SKM-1 treated with dmso at 0.1 percent for 144 hours (cell line): Measurements from ENCODE around the gene BRD7.

Experiments used
- DNase-seq: peaks from one replicate; lab custom pipeline; 2025; ENCODE audit not compliant: unreplicated experiment; lab: John Stamatoyannopoulos, UW

BRD7 gene

GRCh38 chr16:50368410-50369132 lies at the start of gene BRD7:
TSS of gene BRD7 (minus strand) at chr16:50368988. CDS start at chr16:50368774, 214 bp downstream.
- DNase-seq, result peak; percentile 49

DNA sequence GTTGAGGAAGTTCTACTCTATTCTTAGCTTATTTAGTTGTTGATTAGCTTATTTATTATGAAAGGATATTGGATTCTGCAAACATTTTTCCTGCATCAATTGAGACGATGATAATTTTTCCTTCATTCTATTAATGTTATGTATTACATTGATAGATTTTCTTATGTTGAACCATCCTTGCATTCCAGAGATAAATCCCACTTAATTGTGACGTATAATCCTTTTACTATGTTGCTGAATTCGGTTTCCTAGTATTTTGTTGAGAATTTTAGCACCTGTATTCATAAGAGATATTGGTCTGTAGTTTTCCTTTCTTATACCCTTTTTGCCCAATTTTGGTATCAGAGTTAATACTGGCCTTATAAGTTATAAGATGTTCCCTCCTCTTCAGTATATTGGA lies 47.6 kb upstream of the BRD7 start:
- no peak for DNase-seq

GRCh38 chr16:50414152-50414551 lies 45.4 kb upstream of the BRD7 start:
- no peak for DNase-seq

DNA sequence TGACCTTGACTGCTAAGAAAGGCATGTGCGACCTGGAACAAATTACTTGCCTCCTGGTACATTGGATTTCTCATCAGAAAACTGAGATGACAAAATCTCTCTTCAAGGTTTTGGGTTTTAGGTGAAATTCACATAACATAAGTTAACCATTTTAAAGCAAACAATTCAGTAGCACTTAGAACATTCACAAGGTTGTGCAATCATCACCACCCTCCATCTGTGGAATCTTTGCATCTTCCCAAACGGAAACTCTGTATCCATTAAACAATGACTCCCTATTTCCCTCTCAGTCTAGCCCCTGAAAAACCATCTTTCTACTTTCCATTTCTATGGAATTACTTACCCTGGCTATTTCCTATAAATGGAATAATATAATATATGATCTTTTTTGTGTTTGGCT lies 42.2 kb upstream of the BRD7 start:
- no peak for DNase-seq

- no peak for DNase-seq
Observed at GRCh38 chr16:50408001-50408561, 39.3 kb upstream of the BRD7 start.

DNA sequence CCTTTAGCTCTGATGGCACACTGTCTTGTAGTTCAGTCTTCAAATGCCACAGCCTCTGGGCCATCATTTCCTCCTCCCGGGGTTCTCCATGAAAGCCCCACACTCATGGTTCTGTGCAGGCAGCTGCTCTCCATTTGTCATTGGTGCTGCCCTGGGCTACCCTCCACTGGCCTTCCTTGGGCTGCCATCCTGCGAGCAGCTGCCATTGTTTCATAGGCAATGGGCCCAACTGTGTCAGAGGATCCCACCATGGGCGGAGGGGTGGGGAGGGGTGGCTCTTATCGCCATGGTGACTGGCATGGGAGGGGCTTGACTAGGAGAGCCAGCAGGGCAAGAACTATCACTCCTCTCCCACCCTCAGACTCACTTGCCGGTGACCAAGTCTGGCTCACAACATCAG lies 38.6 kb upstream of the BRD7 start:
- DNase-seq, result no peak

GRCh38 chr16:50403491-50403890 lies 34.7 kb upstream of the BRD7 start:
- DNase-seq, result no peak

GRCh38 chr16:50402298-50402895 lies 33.6 kb upstream of the BRD7 start:
- DNase-seq, result no peak

DNA sequence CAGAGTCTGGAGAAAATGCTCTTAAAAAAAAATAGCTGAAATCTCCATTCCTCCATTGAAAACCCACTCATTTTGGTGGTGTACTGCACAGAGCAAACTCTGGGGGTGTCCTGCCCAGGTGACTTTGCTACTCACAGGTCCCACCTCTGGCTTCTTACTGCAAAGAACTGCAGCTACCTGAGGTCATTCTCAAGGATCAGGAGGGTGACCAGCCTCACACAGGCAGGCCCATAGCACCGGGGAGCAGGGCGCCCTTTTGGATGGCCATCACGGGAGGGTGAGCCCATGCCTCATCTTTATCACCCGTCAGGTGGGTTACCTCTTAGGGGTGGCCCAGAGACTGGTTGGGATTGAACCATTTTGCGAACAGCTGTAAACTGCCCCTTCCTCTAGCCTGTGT lies 32.6 kb upstream of the BRD7 start:
- DNase-seq, result no peak

- DNase-seq, result no peak
Observed at GRCh38 chr16:50400967-50401348, 32.2 kb upstream of the BRD7 start.

DNA sequence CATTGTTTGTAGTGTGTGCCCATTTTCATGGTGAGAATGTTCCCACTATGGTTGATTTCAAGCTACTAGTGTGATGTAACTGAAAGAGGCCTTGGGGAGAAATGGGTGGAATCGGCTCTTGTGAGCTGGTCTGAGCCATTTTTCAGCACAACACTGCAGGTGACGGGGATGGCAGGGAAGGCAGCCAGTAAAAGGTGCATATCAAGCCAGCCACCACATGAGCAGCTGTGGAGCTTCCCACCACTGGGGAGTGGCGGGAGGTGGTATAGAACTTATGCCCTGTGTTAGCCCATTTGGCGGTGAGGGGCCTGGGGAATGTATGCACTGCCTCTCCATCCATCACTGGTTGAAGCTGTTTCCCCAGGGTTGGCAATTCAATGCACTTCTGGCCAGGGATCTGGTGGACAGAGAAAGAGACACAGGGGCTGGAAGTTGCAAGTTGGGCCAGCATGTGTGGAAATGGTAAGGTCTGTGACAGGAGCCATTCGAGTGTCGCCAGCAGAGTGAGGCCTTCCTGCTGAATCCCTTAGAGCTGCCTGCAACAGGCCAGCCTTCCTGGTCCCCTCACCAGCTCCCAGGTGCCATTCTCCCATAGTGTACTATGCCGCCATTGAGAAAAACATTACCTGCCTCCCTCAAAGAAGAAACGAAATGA lies 31.7 kb upstream of the BRD7 start:
- no peak for DNase-seq

DNA sequence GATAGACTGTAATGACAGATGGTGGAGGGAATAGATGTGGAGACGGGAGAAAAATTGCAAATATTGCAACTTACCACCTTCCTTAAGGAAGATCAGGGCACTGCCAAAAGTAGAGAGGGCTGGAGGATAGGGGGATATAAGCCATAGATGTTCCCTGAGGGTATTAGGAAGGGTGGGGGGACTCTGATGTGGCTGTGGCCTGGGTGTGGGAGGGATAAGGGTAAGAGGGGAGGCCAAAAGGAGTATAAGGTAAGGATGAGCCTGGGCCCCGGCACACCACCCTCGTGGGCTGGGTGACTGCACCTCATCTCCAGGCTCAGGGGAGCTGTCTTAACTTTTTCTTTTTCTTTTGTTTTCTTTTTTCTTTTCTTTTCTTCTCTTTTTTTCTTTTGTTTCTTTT lies 30.6 kb upstream of the BRD7 start:
- no peak for DNase-seq

DNA sequence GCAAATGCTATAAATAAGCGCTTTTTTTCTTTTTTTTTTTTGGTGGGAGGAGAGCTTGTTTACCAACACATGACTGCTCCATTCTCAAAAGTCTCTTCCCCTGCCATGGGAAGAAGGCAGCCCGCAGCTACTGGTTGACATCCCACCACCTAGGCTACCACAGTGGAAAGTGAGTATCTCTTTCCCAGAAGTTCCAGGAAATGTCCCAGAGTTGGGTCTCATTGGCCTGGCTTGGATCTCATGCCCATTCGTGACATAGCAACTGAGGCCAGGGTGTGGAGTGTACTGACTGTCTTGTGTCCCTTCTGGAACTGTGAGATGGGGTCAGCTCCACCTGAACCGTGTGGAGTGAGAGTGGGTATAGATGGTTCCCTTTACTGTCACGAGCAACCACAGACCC lies 29.5 kb upstream of the BRD7 start:
- DNase-seq, result no peak

DNA sequence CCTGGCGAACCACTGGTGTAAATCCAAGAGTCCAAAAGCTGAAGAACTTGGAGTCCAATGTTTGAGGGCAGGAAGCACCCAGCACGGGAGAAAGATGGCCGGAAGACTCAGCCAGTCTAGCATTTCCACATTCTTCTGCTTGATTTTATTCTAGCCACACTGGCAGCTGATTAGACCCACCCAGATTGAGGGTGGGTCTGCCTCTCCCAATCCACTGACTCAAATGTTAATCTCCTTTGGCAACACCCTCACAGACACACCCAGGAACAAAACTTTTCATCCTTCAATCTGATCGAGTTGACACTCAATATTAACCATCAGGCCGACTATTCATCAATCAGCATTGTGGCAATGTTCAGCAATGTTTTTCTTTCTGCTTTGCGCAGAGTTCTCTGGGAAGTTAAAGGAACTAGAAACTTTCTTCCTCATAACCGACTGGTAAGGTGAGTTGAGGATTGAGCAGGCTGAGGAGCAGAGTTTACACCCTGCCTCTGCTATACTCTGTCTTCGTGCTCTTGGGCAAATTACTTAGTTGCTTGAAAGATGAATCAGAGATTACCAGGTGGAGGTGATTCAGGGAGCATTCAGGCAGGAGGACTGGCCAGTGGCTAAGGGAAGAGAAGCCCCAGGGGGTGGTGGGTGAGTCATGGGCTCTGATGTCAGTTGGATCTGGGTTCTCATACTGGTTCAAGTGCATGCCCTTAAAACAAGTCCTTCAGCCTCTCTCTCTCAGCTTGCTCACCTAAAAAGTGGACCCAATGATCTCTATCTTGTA lies 28.2 kb upstream of the BRD7 start:
- DNase-seq, result no peak

GRCh38 chr16:50395763-50396710 lies 27.2 kb upstream of the BRD7 start:
- DNase-seq, result no peak

GRCh38 chr16:50393858-50394802 lies 25.3 kb upstream of the BRD7 start:
- DNase-seq, result no peak

DNA sequence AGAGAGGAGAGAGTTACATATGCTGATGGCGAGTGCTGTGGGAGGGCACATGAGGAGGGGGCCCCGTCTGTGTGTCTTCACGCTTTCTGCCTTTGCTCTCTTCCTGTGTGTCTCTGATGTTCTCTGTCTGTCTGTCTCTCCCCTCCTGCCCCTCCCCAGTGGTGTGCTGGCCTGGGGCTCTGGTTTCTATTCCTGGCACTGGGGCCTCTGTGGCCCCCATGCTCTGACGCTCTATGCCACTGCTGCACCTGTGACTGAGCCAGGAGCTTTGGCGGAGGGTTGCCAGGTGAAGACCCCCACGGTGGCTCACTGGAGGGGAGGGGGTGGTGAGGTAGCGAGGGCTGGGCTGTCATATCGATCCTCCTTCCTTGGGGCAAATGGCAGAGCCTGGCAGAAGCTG lies 24.6 kb upstream of the BRD7 start:
- no peak for DNase-seq

DNA sequence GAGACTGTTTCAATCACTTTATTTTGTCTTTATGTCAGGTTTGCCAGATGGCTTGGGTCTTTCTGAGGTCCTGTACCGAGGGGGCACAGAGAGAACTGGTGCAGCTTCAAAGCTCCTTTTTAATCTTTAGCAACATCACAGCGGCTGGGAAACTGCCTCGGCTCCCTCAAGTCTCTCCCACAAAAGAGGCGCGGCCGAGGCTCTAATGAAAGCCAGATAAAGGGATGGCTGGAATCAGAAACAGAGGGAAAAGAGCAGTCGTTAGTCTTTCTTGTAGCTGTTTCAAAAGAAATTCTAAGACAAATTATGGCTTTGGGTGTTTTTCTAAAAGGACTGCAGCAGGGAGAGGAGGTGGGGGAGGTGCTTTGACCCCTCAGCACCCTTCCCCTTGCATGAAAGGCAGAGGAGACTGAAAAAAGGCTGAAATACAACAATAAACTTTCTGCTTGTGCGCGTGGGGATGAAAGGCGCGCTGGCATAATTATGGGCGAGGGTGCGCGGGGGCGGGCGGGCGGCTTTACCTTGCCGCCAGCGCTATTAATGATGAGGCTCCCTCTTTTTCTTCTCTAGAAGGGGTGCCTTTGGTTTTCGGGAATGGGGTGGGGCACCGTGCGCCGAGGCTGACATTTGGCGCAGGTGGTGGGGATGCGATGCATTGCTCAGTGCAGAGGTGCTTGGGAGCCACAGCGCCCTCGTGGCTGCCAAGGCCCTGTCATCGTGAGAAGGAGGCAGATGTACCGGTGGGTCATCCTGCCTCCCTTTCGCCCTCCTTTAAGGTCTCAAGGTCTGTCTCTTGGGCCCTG lies 22.3 kb upstream of the BRD7 start:
- no peak for DNase-seq
